ENCODE results near the gene SMURF2.
"Not testable (repeated sequence)": the region's sequence is repeated elsewhere in the genome, so short reads cannot be mapped to it uniquely, and the experiment has no call there.

DNA sequence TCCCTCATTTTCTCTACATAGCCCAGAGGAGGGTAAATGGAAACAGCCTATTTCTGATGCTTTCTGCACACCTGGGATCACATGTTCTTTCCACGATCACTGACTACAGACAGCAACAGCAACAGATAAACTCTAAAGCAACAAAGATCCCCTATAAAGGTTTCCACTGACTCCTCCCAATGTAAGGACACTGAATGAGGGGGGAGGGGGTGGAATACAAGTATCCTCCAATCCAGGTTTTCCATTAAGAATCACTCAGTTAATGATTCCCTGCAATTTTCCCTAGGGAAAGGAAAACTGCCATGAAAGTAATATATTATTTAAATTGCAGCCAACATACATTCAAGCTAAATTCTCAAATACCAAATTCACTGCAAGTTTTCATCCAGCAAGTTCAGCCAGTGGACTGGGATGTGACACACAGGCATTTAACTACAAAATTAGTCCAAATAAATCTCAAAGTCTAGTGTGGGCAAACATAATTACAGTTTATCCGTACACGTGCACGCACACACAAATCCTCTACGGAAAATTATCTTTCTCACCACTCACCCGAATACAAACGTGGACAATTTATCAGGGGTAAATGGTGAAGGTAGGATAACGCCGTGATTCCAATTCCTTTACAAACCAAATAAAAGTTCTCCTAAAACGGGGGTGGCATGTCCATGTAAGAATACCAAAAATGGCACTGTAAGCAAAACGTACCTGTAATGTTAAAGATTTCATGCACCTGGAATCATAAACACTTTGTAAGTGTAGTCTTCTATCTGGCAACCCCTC lies 1.7 kb downstream of the SMURF2 start:
- TF ChIP-seq, protein P1, sequence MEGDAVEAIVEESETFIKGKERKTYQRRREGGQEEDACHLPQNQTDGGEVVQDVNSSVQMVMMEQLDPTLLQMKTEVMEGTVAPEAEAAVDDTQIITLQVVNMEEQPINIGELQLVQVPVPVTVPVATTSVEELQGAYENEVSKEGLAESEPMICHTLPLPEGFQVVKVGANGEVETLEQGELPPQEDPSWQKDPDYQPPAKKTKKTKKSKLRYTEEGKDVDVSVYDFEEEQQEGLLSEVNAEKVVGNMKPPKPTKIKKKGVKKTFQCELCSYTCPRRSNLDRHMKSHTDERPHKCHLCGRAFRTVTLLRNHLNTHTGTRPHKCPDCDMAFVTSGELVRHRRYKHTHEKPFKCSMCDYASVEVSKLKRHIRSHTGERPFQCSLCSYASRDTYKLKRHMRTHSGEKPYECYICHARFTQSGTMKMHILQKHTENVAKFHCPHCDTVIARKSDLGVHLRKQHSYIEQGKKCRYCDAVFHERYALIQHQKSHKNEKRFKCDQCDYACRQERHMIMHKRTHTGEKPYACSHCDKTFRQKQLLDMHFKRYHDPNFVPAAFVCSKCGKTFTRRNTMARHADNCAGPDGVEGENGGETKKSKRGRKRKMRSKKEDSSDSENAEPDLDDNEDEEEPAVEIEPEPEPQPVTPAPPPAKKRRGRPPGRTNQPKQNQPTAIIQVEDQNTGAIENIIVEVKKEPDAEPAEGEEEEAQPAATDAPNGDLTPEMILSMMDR (conservative IDR thresholded peaks at IDR 0.05) = not testable (repeated sequence)
- TF ChIP-seq ZFX (IDR thresholded peaks at IDR 0.05) = not testable (repeated sequence)

Measured in C4-2B (cell line).